Endothelial cell of umbilical vein (primary cell): ENCODE data around the gene COL26A1.

Experiments
- EZH2 ChIP-seq: IDR thresholded peaks from 2 replicates; pipeline ENCODE4 v1.6.1; 2012; ENCODE audit warnings: borderline replicate concordance, low read depth, mild to moderate bottlenecking, moderate library complexity, low read length, inconsistent platforms; ENCODE audit not compliant: severe bottlenecking
- FOS ChIP-seq: IDR thresholded peaks from 2 replicates; pipeline ENCODE4 v1.6.1; 2011; ENCODE audit warnings: mild to moderate bottlenecking, low read length, moderate library complexity, borderline replicate concordance; ENCODE audit not compliant: insufficient read depth
- GATA2 ChIP-seq: IDR thresholded peaks from 2 replicates; pipeline ENCODE4 v1.7.0; 2011; ENCODE audit warnings: low read depth, mild to moderate bottlenecking, moderate library complexity, mixed read lengths, low read length; ENCODE audit not compliant: insufficient read length, insufficient read depth
- POLR2A ChIP-seq: IDR thresholded peaks from 2 replicates; pipeline ENCODE4 v1.6.1; 2012; ENCODE audit warnings: low read depth, mild to moderate bottlenecking, control low read depth, low read length
- POLR2AphosphoS5 ChIP-seq: IDR thresholded peaks from 2 replicates; pipeline ENCODE4 v1.6.1; 2012; ENCODE audit warnings: low read depth, mild to moderate bottlenecking, control low read depth, low read length, moderate library complexity; ENCODE audit not compliant: insufficient read depth
- TF ChIP-seq, protein P1 (sequence below), 2 donors: IDR thresholded peaks; 1 replicate in 1 of 2; 2 replicates in 1 of 2; pipeline ENCODE4 v1.5.1; 2011; ENCODE audit warnings: low read length in 2 of 2, mild to moderate bottlenecking in 2 of 2, moderate library complexity in 2 of 2, control low read depth in 1 of 2, inconsistent platforms in 1 of 2, low read depth in 1 of 2; ENCODE audit not compliant: insufficient read depth in 1 of 2; ENCODE audit errors: extremely low read depth in 1 of 2
- TF ChIP-seq, protein P2 (sequence below): IDR thresholded peaks from 2 replicates; pipeline ENCODE4 v1.6.1; 2011; ENCODE audit not compliant: insufficient read depth, insufficient read length

DNA sequence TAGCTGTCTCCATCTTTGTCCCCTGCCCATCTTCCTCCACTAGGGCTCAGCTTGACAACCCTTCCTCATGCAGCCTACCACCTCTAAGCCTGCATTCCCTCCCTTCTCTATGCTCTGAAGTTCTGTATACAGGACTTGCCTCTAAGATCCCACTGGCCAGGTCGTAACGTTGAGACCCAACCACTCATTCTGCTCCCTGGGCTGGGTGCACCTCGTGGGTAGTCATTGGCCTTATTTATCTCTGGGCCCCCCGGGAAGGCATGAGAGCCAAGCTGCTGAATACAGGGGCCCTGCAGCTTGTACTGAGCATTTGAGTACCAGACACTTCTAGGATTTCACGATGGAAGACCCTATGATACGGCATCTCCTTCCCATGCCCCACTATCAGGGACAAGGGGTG lies 235.3 kb downstream of the COL26A1 start:
- TF ChIP-seq, protein P1, sequence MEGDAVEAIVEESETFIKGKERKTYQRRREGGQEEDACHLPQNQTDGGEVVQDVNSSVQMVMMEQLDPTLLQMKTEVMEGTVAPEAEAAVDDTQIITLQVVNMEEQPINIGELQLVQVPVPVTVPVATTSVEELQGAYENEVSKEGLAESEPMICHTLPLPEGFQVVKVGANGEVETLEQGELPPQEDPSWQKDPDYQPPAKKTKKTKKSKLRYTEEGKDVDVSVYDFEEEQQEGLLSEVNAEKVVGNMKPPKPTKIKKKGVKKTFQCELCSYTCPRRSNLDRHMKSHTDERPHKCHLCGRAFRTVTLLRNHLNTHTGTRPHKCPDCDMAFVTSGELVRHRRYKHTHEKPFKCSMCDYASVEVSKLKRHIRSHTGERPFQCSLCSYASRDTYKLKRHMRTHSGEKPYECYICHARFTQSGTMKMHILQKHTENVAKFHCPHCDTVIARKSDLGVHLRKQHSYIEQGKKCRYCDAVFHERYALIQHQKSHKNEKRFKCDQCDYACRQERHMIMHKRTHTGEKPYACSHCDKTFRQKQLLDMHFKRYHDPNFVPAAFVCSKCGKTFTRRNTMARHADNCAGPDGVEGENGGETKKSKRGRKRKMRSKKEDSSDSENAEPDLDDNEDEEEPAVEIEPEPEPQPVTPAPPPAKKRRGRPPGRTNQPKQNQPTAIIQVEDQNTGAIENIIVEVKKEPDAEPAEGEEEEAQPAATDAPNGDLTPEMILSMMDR (IDR thresholded peaks at IDR 0.05; ENCODE audit: extremely low read depth in 1 of 2, insufficient read depth in 1 of 2, low read depth in 1 of 2, low read length in 2 of 2): no peak
- TF ChIP-seq POLR2A (no peak), EZH2 (no peak), POLR2AphosphoS5 (no peak), GATA2 (no peak), FOS (no peak)
- TF ChIP-seq, protein P2, sequence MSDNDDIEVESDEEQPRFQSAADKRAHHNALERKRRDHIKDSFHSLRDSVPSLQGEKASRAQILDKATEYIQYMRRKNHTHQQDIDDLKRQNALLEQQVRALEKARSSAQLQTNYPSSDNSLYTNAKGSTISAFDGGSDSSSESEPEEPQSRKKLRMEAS: no peak
